ENCODE results near the gene UMOD. TPM values are rescaled to one million over a fixed set of nuclear protein-coding genes. Genes with fewer than 3 reads are reported as not detected.

The UMOD gene
- total RNA-seq, 2 experiments from 2014 or later, result not detected

GRCh38 chr16:20359997-20360396 is 7.5 kb upstream of the UMOD start:
- ATAC-seq (no peak), DNase-seq (peak; percentile 11)
- Mint-ChIP-seq H3K36me3 (ENCODE audit: low read depth) (no peaks in the 10 kb centered on the region), H3K27me3 (peaks cover 18% of the 10 kb centered on the region), H3K27ac (no peak overlapping the region), H3K4me3 (no peak overlapping the region), H3K9me3 (ENCODE audit: low read depth) (no peaks in the 10 kb centered on the region), H3K4me1 (no peaks in the 10 kb centered on the region)
- ChIA-PET CTCF (interaction anchor here (0.7 kb wide), 1 partner anchor 25 kb away, joined by 3 read pairs; no protein-coding TSS in a partner anchor), POLR2A (no interaction called here)
- intact Hi-C loops (cut with DNase I, micrococcal nuclease), result no loop called here

DNA sequence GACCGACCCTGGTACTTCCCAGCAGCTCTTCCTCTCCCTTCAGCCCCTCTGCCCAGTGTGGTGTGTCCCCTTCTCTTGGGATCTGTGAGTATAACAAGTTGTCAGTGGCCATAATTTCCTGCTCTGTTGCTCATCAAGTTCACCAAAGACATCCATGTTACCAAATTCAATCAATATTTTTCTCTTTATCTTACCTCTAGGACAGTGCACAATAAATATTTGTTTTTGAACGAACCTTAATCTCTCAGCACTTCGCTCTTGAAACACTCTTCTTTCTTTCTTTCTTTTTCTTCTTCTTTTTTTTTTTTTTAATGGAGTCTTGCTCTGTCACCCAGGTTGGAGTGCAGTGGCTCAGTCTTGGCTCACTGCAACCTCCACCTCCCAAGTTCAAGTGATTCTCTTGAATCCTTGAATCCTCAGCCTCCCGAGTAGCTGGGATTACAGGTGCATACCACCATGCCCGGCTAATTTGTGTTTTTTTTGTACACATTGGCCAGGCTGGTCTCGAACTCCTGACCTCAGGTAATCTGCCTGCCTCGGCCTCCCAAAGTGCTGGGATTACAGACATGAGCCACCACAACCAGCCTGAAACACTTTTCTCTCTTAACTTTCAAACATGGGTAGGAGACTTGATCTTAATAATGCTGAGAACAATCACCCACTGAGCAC is 2.7 kb upstream of the UMOD start:
- intact Hi-C loops (cut with DNase I, micrococcal nuclease), result no loop called here
- ChIA-PET POLR2A (no interaction called here), CTCF (no interaction called here)
- ATAC-seq (no peak), DNase-seq (no peak)
- H3K27me3 Mint-ChIP-seq, result peaks cover 16% of the 10 kb centered on the region
- H3K27ac Mint-ChIP-seq, result no peak overlapping the region
- H3K4me1 Mint-ChIP-seq, result no peaks in the 10 kb centered on the region
- no peak overlapping the region for H3K4me3 Mint-ChIP-seq
- no peaks in the 10 kb centered on the region for H3K9me3 Mint-ChIP-seq (ENCODE audit: low read depth)
- H3K36me3 Mint-ChIP-seq (ENCODE audit: low read depth), result no peaks in the 10 kb centered on the region

DNA sequence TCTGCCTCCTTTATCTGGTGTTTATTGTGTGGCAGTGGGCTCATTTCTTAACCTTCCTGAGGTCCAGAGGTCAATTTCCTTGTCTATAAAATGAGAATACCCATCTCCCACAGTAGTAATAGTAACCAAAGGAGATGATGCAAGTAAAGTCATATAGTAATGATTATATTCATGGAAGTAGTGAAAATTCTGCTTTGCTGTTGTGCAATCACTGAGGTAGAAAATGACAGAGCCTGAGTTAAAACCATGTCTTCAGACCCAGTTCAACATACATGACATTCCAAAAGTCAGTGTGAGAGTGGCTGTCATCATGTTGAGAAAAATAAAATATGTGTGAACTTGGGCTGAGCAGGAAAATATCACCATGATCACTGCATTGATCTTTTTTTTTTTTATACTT is 864 bp upstream of the UMOD start:
- ATAC-seq (no peak), DNase-seq (no peak)
- H3K27me3 Mint-ChIP-seq, result peaks cover 16% of the 10 kb centered on the region
- H3K27ac Mint-ChIP-seq, result no peak overlapping the region
- intact Hi-C loops (cut with DNase I, micrococcal nuclease), result no loop called here
- POLR2A ChIA-PET, result no interaction called here
- H3K36me3 Mint-ChIP-seq (ENCODE audit: low read depth), result no peaks in the 10 kb centered on the region
- H3K4me1 Mint-ChIP-seq, result no peaks in the 10 kb centered on the region
- H3K4me3 Mint-ChIP-seq, result no peak overlapping the region
- no peaks in the 10 kb centered on the region for H3K9me3 Mint-ChIP-seq (ENCODE audit: low read depth)
- CTCF ChIA-PET, result no interaction called here

DNA sequence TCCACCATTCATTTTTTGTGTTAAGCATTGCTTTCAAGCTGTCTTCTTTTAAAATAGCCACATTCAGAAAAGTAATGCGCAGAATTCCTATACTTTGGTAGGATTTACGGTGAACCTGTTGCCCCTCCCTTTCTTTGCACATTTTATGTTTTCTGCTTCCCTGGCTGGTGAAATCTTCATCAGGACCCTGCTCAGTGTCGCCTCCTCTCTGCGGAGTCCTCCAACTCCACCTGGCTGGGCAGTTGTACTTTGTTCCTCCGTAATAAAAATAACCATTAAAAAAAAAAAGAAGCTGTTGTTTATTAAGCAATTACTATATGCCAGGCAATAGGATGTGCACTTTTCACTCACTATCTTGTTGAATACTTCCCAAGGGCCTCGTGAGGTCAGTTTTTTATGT is 2.9 kb downstream of the UMOD start:
- Mint-ChIP-seq H3K27ac (no peak overlapping the region), H3K4me1 (no peaks in the 10 kb centered on the region)
- no peak for ATAC-seq

GRCh38 chr16:20348365-20349185 is 3.9 kb downstream of the UMOD start:
- ChIA-PET CTCF (no interaction called here), POLR2A (no interaction called here)
- no peak for ATAC-seq
- H3K4me1 Mint-ChIP-seq, result no peaks in the 10 kb centered on the region
- no peaks in the 10 kb centered on the region for H3K36me3 Mint-ChIP-seq (ENCODE audit: low read depth)
- H3K4me3 Mint-ChIP-seq, result no peak overlapping the region
- intact Hi-C loops (cut with DNase I, micrococcal nuclease), result no loop called here
- no peak overlapping the region for H3K27ac Mint-ChIP-seq
- no peaks in the 10 kb centered on the region for H3K9me3 Mint-ChIP-seq (ENCODE audit: low read depth)
- DNase-seq, result peak; percentile 11
- H3K27me3 Mint-ChIP-seq, result peaks cover 2% of the 10 kb centered on the region

More for the DNA sequence above, 2.9 kb downstream of the UMOD start:
- ChIA-PET POLR2A (no interaction called here), CTCF (no interaction called here)
- intact Hi-C loops (cut with DNase I, micrococcal nuclease), result no loop called here
- H3K4me3 Mint-ChIP-seq, result no peak overlapping the region
- no peaks in the 10 kb centered on the region for H3K9me3 Mint-ChIP-seq (ENCODE audit: low read depth)
- H3K36me3 Mint-ChIP-seq (ENCODE audit: low read depth), result no peaks in the 10 kb centered on the region
- DNase-seq, result no peak
- peaks cover 3% of the 10 kb centered on the region for H3K27me3 Mint-ChIP-seq

DNA sequence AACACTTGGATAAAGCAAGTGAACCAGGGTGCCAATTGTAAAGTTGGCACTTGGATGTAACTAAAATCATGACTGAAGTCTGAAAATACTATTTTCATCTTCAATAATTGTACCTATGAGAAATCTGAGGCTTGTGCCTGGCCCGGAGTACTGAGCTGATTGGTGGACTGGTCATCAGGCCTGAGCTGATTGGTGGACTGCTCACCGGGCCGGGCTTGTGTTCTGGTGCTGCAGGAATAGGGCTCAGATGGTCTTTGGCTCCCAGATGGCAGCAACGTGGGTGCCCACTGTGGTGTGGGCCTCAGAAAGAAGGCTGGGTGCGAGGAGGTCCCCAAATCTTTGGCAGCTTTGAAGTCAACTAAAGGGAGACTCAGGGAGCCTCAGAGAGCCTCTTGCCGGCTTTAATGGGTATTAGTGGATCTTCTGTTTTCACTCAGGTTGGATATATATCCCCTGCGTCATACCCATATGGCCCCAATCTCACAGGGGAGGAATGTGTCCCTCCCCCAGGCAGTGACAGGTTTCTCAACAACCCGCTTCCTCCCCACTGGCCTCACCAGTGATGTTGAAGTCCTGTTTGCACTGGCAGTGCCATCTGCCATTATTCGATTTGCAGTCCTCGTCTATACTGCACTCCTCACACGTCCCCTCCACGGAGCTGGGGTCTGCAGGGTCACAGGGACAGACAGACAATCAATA is 4.7 kb downstream of the UMOD start:
- CTCF ChIA-PET, result no interaction called here
- DNase-seq (no peak), ATAC-seq (no peak)
- Mint-ChIP-seq H3K36me3 (ENCODE audit: low read depth) (no peaks in the 10 kb centered on the region), H3K27ac (no peak overlapping the region), H3K4me3 (no peak overlapping the region), H3K27me3 (peaks cover 2% of the 10 kb centered on the region), H3K9me3 (ENCODE audit: low read depth) (no peaks in the 10 kb centered on the region), H3K4me1 (no peaks in the 10 kb centered on the region)
- POLR2A ChIA-PET, result no interaction called here
- intact Hi-C loops (cut with DNase I, micrococcal nuclease), result no loop called here

GRCh38 chr16:20344611-20345010 is 7.9 kb downstream of the UMOD start:
- intact Hi-C loops (cut with DNase I, micrococcal nuclease), result no loop called here
- no peak for ATAC-seq
- no peaks in the 10 kb centered on the region for H3K9me3 Mint-ChIP-seq (ENCODE audit: low read depth)
- H3K36me3 Mint-ChIP-seq (ENCODE audit: low read depth), result no peaks in the 10 kb centered on the region
- no peaks in the 10 kb centered on the region for H3K4me1 Mint-ChIP-seq
- peaks cover 2% of the 10 kb centered on the region for H3K27me3 Mint-ChIP-seq
- no peak overlapping the region for H3K4me3 Mint-ChIP-seq
- CTCF ChIA-PET, result no interaction called here
- no peak overlapping the region for H3K27ac Mint-ChIP-seq
- no peak for DNase-seq
- POLR2A ChIA-PET, result no interaction called here

DNA sequence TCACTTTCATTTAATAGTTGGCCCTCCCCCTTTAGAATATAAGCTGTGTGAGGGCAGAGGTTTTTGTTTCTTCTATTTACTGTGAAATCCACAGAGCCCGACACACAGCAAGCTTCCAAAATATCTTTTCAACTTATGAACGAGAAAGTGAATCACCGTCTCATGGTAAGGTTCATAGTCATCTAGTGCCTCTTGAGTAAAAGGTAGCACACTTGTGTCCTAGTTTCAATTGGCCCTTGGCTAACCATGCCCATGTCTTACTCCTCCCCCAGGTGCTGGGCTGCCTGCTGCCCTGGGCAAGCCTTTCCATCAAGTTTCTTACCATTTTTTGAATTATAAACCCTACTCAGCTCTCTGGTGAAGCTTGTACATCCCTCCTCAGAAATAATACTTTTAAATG is 12.8 kb downstream of the UMOD start:
- H3K36me3 Mint-ChIP-seq (ENCODE audit: low read depth), result no peaks in the 10 kb centered on the region
- intact Hi-C loops (cut with DNase I, micrococcal nuclease), result no loop called here

GRCh38 chr16:20336955-20337354 is 15.6 kb downstream of the UMOD start:
- peaks cover 2% of the 10 kb centered on the region for H3K27me3 Mint-ChIP-seq
- H3K27ac Mint-ChIP-seq, result no peak overlapping the region
- CTCF ChIA-PET, result no interaction called here
- DNase-seq (no peak), ATAC-seq (no peak)
- H3K36me3 Mint-ChIP-seq (ENCODE audit: low read depth), result no peaks in the 10 kb centered on the region
- no peaks in the 10 kb centered on the region for H3K4me1 Mint-ChIP-seq
- POLR2A ChIA-PET, result interaction anchor here (0.7 kb wide), 1 partner anchor 25 kb away, joined by 3 read pairs; no protein-coding TSS in a partner anchor
- intact Hi-C loops (cut with DNase I, micrococcal nuclease), result no loop called here
- H3K9me3 Mint-ChIP-seq (ENCODE audit: low read depth), result no peaks in the 10 kb centered on the region
- no peak overlapping the region for H3K4me3 Mint-ChIP-seq

More for the DNA sequence above, 12.8 kb downstream of the UMOD start:
- H3K27ac Mint-ChIP-seq, result no peak overlapping the region
- POLR2A ChIA-PET, result no interaction called here
- H3K27me3 Mint-ChIP-seq, result no peaks in the 10 kb centered on the region
- CTCF ChIA-PET, result no interaction called here
- H3K4me3 Mint-ChIP-seq, result no peak overlapping the region
- no peaks in the 10 kb centered on the region for H3K9me3 Mint-ChIP-seq (ENCODE audit: low read depth)
- DNase-seq (no peak), ATAC-seq (no peak)
- no peaks in the 10 kb centered on the region for H3K4me1 Mint-ChIP-seq

DNA sequence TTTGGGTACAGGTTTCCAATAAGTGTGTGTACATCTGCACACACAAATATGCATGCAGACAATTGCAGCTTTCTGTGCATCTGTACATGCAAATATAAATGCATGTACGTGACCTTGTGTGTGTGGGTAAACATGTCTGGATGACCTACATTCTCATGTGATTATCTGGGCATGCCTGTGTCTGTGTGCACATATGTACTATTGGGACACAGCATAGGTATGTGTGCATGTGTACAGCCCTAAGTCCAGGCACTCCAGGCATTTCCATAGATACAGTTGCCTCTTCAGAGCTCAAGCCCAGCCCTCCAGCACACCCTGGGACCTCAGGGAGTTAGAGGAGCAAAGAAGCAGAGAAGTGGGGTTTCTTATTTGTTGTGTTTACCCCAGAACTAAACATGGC is 18.1 kb downstream of the UMOD start:
- ChIA-PET POLR2A (no interaction called here), CTCF (no interaction called here)
- no peak for ATAC-seq
- intact Hi-C loops (cut with DNase I, micrococcal nuclease), result no loop called here
- peaks cover 2% of the 10 kb centered on the region for H3K27me3 Mint-ChIP-seq
- no peak overlapping the region for H3K27ac Mint-ChIP-seq
- DNase-seq, result no peak
- no peaks in the 10 kb centered on the region for H3K9me3 Mint-ChIP-seq (ENCODE audit: low read depth)
- no peaks in the 10 kb centered on the region for H3K4me1 Mint-ChIP-seq
- H3K4me3 Mint-ChIP-seq, result no peak overlapping the region
- no peaks in the 10 kb centered on the region for H3K36me3 Mint-ChIP-seq (ENCODE audit: low read depth)

- intact Hi-C loops (cut with DNase I, micrococcal nuclease), result no loop called here
- POLR2A ChIA-PET, result no interaction called here
- Mint-ChIP-seq H3K27ac (no peak overlapping the region), H3K4me1 (no peaks in the 10 kb centered on the region), H3K27me3 (peaks cover 2% of the 10 kb centered on the region), H3K4me3 (no peak overlapping the region), H3K9me3 (ENCODE audit: low read depth) (no peaks in the 10 kb centered on the region), H3K36me3 (ENCODE audit: low read depth) (no peaks in the 10 kb centered on the region)
- CTCF ChIA-PET, result no interaction called here
- no peak for DNase-seq
- ATAC-seq, result no peak
Measured at GRCh38 chr16:20333120-20333519, 19.4 kb downstream of the UMOD start.

GRCh38 chr16:20332411-20332810 is 20.1 kb downstream of the UMOD start:
- no peaks in the 10 kb centered on the region for H3K4me1 Mint-ChIP-seq
- no peak overlapping the region for H3K4me3 Mint-ChIP-seq
- CTCF ChIA-PET, result no interaction called here
- DNase-seq, result no peak
- no peak for ATAC-seq
- intact Hi-C loops (cut with DNase I, micrococcal nuclease), result no loop called here
- POLR2A ChIA-PET, result no interaction called here
- no peaks in the 10 kb centered on the region for H3K9me3 Mint-ChIP-seq (ENCODE audit: low read depth)
- H3K27ac Mint-ChIP-seq, result no peak overlapping the region
- H3K27me3 Mint-ChIP-seq, result peaks cover 2% of the 10 kb centered on the region
- H3K36me3 Mint-ChIP-seq (ENCODE audit: low read depth), result no peaks in the 10 kb centered on the region
